ENCODE measurements around the gene DAND5. TPM values are rescaled to one million over a fixed set of nuclear protein-coding genes. Genes with fewer than 3 reads are reported as not detected.

DAND5 gene
- total and polyA plus RNA-seq, 2 of the 13 experiments (the other 11 are each of a cell fraction or from before 2014, with no cell fraction given), result 0.04 TPM; not detected in 1

- TF ChIP-seq ZBTB49 (CRISPR knock-in tag; IDR thresholded peaks at IDR 0.05; ENCODE audit: borderline replicate concordance) (no peak), IRX3 (CRISPR knock-in tag; IDR thresholded peaks at IDR 0.05; ENCODE audit: borderline replicate concordance, low read depth) (0 out of 2 replicates have a peak, but pooled peaks have one; percentile 85), NFE2 (CRISPR knock-in tag; IDR thresholded peaks at IDR 0.05) (no peak), ZNF407 (CRISPR knock-in tag; IDR thresholded peaks at IDR 0.05; ENCODE audit: not compliant biosample characterization) (peak; percentile 54), ZNF512 (CRISPR knock-in tag; IDR thresholded peaks at IDR 0.05) (0 out of 2 replicates have a peak, but pooled peaks have one; percentile 56), HDAC1 (CRISPR knock-in tag; IDR thresholded peaks at IDR 0.05) (peak; percentile 83), SYNCRIP (IDR thresholded peaks at IDR 0.05; ENCODE audit: insufficient read depth, low read depth, low read length) (no peak), IRF9 (CRISPR knock-in tag; IDR thresholded peaks at IDR 0.05; ENCODE audit: borderline replicate concordance) (peak; percentile 73; the same call in 1 of the 2 replicates), ZNF709 (CRISPR knock-in tag; IDR thresholded peaks at IDR 0.05) (peak; percentile 90), HDAC2 (CRISPR knock-in tag; IDR thresholded peaks at IDR 0.05) (peak; percentile 55; the same call in 1 of the 2 replicates)
These were observed 35.9 kb upstream of the DAND5 start, which contains the start of gene FARSA (continued) for GRCh38 chr19:12933287-12934072.

Measured in HepG2 (cell line).